ENCODE data around the gene MAPT. TPM values are rescaled to one million over a fixed set of nuclear protein-coding genes. Genes with fewer than 3 reads are reported as not detected.

Gene MAPT
- total RNA-seq, 2 donors from 2014 or later, result 11.7 to 14.7 TPM

DNA sequence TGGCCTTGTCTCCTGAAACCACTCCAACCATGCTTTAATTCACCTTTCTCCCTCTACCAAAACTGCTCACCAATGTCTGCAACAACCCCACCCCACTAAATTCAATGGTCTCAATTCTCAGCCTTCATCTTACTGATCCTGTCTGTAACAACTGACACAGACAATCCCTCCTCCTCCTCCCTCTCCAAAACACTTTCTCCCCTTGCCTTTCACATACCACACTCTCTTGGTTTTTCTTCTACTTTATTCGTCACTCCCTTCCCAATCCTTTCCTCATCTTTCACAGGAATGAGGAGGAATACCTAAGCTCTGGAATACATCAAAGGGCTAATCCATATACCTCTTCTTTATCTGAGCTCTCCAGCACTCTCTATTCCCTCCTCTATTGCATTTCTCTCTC, 170.1 kb downstream of the MAPT start:
- no peak overlapping the region for H3K4me3 ChIP-seq
- intact Hi-C loops (cut with DNase I), result no loop called here
- H3K27ac ChIP-seq, result no peak overlapping the region
- H3K36me3 ChIP-seq, result peaks cover 0 to 6% of the 10 kb centered on the region in 2 donors
- H3K27me3 ChIP-seq (replicated peaks; ENCODE audit: insufficient read depth), result no peaks in the 10 kb centered on the region
- WGBS, result 100% methylated on average over 1 of the region's 1 CpG
- no peak for TF ChIP-seq POLR2AphosphoS5 (IDR thresholded peaks at IDR 0.05)
- TF ChIP-seq, protein P1, sequence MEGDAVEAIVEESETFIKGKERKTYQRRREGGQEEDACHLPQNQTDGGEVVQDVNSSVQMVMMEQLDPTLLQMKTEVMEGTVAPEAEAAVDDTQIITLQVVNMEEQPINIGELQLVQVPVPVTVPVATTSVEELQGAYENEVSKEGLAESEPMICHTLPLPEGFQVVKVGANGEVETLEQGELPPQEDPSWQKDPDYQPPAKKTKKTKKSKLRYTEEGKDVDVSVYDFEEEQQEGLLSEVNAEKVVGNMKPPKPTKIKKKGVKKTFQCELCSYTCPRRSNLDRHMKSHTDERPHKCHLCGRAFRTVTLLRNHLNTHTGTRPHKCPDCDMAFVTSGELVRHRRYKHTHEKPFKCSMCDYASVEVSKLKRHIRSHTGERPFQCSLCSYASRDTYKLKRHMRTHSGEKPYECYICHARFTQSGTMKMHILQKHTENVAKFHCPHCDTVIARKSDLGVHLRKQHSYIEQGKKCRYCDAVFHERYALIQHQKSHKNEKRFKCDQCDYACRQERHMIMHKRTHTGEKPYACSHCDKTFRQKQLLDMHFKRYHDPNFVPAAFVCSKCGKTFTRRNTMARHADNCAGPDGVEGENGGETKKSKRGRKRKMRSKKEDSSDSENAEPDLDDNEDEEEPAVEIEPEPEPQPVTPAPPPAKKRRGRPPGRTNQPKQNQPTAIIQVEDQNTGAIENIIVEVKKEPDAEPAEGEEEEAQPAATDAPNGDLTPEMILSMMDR (IDR thresholded peaks at IDR 0.05), result no peak
- TF ChIP-seq POLR2A (IDR thresholded peaks at IDR 0.05), result no peak
- no peaks in the 10 kb centered on the region for H3K9me3 ChIP-seq
- DNase-seq (ENCODE audit: low spot score), result no peak
- H3K4me1 ChIP-seq (replicated peaks), result no peaks in the 10 kb centered on the region

DNA sequence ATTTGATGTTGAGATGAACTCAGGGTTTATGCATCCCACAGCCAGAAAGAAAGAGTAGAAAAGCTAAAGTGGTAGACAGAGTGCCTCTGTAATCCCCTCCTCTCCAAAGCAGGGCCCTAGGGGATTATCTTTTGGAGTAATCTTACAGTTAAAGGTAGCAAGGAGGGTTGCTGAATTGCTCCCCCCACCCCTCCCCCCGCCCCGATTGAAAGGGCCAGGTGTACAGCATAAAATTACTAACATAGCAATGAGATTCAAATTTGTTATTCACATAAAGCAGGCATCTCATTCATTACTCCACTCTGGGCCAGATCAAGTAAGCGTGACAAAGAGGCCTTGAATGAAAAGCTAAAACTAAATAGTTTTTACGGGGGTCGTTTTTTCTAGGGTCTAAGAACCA, 177.4 kb downstream of the MAPT start:
- no peak overlapping the region for H3K27ac ChIP-seq
- no peaks in the 10 kb centered on the region for H3K4me1 ChIP-seq (replicated peaks)
- no peaks in the 10 kb centered on the region for H3K27me3 ChIP-seq (replicated peaks; ENCODE audit: insufficient read depth)
- TF ChIP-seq, protein P1 (IDR thresholded peaks at IDR 0.05), result no peak
- no peak for TF ChIP-seq POLR2A (IDR thresholded peaks at IDR 0.05)
- no peak for TF ChIP-seq POLR2AphosphoS5 (IDR thresholded peaks at IDR 0.05)
- H3K4me3 ChIP-seq, result no peak overlapping the region
- no peaks in the 10 kb centered on the region for H3K9me3 ChIP-seq
- H3K36me3 ChIP-seq, result no peaks in the 10 kb centered on the region
- intact Hi-C loops (cut with DNase I), result no loop called here
- WGBS, result 74% methylated on average over 5 of the region's 5 CpGs
- DNase-seq (ENCODE audit: low spot score), result no peak

DNA sequence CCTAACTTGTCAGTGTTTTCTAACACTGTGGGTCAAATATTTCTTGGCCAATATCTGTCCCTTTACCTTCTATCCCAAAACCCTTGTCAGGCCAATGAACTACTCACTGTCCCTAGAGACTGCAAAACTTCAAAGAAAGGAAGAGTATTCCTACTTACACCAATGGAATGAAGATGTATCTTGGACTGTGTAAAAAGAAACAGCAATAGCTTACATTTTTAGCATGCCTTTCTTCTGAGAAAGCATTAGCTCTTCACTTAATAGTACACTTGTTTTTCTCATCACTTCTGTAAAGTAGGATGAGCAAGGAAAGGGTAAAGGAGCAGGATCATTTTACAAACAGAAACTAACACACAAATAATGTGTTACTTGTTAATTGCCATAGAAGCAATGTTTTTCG, 178.6 kb downstream of the MAPT start:
- intact Hi-C loops (cut with DNase I), result no loop called here
- no peak overlapping the region for H3K4me3 ChIP-seq
- H3K4me1 ChIP-seq (replicated peaks), result no peaks in the 10 kb centered on the region
- no peak for TF ChIP-seq POLR2A (IDR thresholded peaks at IDR 0.05)
- TF ChIP-seq, protein P1 (IDR thresholded peaks at IDR 0.05), result no peak
- TF ChIP-seq POLR2AphosphoS5 (IDR thresholded peaks at IDR 0.05), result no peak
- whole genome bisulfite sequencing, result 86% methylated on average over 1 of the region's 1 CpG
- no peaks in the 10 kb centered on the region for H3K9me3 ChIP-seq
- no peak overlapping the region for H3K27ac ChIP-seq
- no peaks in the 10 kb centered on the region for H3K36me3 ChIP-seq
- H3K27me3 ChIP-seq (replicated peaks; ENCODE audit: insufficient read depth), result no peaks in the 10 kb centered on the region
- no peak for DNase-seq (ENCODE audit: low spot score)

DNA sequence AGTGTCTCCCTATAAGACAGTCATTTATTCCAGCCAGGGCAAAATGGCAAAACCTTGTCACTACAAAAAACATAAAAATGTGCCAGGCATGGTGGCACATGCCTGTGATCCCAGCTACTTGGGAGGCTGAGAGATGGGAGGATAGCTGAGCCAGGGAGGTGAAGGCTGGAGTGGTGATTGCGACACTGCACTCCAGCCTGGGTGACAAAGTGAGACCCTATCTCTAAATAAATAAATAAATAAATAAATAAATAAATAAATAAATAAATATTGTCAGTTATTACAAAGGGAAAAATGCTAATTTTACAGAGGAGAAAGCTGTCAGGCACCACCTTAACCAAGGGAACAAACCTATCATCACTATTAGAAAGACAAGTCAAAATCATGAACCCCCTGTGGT, 180.2 kb downstream of the MAPT start:
- Histone ChIP-seq H3K4me1 (replicated peaks) (no peaks in the 10 kb centered on the region), H3K36me3 (no peaks in the 10 kb centered on the region), H3K4me3 (no peak overlapping the region), H3K27ac (no peak overlapping the region), H3K9me3 (no peaks in the 10 kb centered on the region), H3K27me3 (replicated peaks; ENCODE audit: insufficient read depth) (no peaks in the 10 kb centered on the region)
- intact Hi-C loops (cut with DNase I), result no loop called here
- no peak for DNase-seq (ENCODE audit: low spot score)
- TF ChIP-seq, protein P1 (IDR thresholded peaks at IDR 0.05), result no peak
- no peak for TF ChIP-seq POLR2AphosphoS5 (IDR thresholded peaks at IDR 0.05)
- TF ChIP-seq POLR2A (IDR thresholded peaks at IDR 0.05), result no peak
- 85% methylated on average over 1 of the region's 1 CpG for WGBS

Small RNA genes lying within 50 kb of the gene (small RNA-seq; reads per million reads assigned to genes)
- 0 reads per million in 2 donors for gene RF00017

Other genes starting within 250 kb of the MAPT start
- 1 to 10 TPM; 1.4 to 2.1 TPM for gene CRHR1, start 110.2 kb upstream of the MAPT start, total RNA-seq
- 1 to 10 TPM in 1 of 2 donors, not detected in 1; 1.5 TPM for gene SPPL2C, start 49.7 kb upstream of the MAPT start, total RNA-seq
- not detected for gene STH, start 104.7 kb downstream of the MAPT start, total RNA-seq

Data from prostate gland (tissue), 2 donors.